Amniotic stem cell (primary cell): ENCODE data around the gene RSPO1.

Experiments used
- DNase-seq: peaks from one replicate; lab custom pipeline; 2025; lab: John Stamatoyannopoulos, UW

RSPO1 gene

DNA sequence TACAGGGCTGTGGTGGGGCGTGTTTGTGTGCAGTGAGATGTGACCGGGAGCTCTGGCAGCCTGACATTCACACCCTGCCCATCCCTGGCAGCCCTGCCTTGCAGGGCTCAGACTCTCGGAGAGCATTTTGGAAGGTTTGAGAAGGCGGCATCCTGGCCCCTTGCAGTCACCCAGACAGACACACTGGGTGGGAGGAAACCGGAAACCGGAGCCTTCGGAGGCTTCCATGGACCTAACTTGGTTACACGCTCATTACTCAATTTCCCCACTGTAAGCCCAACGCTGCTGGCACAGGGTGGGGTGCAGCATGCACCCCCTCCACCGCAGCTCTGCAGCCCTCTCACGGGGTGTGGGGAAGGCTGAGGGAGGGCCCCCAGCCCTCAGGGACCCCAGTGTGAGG lies 22.2 kb upstream of the RSPO1 start:
- no peak for DNase-seq

DNA sequence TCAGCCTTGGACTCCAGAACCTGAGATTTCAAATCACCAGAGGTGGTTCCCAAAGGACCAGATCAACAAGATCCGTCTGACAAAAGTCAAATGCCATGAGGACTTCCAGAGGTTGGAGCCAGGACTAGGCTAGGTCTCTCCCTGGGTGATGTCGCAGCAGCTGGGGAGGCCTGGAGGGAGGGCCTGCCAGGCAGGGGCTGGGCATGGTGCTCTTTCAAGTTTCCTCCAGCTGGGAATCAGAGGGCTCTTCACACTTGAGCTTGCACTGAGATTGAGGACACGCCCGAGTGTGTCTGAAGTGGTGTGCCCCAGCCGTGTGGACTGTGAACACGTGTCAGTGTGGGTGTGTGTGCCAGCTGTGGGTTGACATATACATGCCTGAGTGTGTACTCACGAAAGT lies 21.3 kb upstream of the RSPO1 start:
- DNase-seq: no peak

DNA sequence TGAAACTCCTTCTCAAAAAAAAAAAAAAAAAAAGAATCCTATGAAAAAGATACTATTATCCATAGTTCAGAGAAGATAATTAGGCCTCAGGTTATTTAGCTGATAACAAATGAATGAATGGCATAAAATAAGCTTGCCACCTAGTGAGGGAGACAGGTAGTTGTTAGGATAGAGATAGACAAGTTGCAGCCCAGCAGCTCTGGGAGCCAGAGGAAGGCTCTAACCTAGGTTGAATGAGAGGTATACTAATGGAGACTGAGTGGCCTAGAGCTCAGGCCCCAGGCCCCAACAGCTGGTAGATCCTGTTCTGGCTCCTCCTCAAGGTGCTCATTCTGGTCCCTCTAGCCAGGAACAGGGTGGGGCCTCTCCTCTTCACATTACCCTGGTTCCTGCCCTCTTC lies 20.6 kb upstream of the RSPO1 start:
- no peak for DNase-seq

DNA sequence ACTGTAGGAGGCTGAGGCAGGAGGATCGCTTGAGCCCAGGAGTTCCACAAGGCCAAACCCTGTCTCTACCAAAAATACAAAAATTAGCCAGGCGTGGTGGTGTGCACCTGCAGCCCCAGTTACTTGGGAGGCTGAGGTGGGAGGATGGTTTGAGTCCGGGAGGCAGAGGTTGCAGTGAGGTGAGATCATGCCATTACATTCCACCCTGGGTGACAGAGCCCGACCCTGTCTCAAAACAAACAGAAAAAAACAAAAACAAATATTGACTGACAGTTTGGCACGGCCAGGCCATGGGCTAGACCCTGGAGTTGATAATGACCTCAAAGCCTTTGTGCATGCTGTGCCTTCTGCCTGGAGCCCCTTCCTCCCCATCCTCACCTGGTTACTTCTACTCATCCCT lies 19.2 kb upstream of the RSPO1 start:
- no peak for DNase-seq

DNA sequence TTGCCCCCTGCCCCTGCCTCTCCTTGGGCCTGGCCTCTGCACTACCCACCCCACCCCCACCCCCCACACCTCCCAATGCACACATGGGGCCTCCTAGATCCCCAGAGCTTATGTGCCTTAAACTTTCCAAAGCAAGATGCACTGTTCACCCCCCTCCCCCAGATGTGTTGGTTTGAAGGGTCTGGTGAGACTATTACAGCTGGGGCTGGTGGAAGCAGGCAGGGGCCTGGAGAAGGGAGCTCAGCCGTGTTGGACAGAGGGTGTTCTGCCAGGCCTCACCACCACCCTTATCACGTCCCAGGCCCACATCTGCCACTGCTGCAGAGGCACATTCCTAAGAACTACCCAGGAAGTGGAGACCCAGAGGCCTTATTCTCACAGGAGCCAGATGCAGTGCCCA lies 18.3 kb upstream of the RSPO1 start:
- DNase-seq: no peak

DNA sequence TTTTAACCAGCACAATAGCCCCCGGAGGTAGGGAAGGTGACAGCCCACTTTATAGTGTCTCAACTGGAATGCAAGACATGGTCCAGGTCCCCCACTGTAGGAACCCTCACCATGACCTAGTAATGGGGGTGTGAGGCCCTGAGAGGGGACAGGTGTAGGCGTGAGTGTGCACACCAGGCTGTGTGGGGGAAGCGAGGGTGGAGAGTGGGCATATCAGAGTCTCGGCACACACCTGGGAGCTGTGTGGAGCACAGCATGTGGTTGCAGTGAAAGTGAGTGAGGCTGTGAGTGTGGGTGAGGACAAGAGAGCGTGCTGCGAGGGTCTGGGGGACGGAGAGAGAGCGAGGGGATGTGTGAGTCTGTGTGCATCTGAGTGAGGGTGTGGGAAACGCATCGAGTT lies 17.1 kb upstream of the RSPO1 start:
- DNase-seq: no peak

DNA sequence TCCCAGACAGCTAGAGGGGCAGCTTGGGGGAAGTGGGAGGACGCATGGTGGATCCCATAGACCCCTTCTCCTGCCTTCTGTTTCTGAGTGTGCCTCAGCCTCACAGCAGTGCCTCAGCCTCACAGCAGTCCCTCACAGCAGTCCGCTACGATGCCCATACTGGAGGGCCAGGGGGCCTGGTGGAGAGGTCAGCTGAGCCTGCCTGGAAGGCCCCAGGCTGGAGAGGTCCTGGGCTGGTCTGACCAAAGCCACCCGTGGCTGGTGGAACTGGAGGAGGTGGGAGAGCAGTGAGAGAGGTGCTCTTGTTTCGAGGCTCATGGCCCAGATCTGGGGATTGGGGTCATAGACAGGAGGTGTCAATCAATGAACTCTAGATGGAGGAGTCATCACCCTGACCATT lies 16.0 kb upstream of the RSPO1 start:
- no peak for DNase-seq

DNA sequence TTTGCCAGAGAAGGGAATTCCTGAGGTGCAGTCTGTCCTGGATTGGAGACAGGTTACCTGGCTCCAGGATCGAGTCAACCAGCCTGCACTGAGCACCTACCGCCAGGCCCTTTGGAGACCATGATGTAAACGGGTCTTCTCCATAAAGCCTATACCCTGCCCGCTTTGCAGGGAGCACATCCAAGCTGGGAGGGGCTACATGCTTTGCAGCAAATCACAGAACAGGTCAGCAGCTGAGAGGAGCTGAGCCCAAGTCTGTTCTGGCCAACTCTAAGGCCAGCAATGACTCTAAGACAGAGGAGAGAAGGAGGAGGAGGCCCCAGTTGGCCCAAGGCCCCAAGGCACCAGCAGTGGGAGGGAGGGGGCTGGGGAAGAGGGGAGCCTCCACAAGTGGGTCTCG lies 15.5 kb upstream of the RSPO1 start:
- no peak for DNase-seq

DNA sequence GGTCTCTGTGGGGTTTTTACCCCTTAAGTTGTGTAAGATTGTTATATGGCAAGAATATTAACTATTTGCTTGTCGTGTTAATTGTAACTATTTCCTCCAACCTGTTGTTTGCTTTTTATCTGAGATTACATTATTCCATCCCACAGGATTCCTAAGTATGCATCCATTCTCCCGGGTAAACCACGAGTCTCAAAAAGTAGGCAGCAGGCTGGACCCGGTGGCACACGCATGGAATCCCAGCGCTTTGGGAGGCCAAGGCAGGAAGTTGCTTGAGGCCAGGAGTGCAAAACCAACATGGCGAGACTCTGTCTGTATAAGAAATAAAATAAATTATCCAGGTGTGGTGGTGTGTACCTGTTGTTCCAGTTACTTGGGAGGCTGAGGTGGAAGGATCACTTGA lies 12.6 kb upstream of the RSPO1 start:
- DNase-seq: no peak

DNA sequence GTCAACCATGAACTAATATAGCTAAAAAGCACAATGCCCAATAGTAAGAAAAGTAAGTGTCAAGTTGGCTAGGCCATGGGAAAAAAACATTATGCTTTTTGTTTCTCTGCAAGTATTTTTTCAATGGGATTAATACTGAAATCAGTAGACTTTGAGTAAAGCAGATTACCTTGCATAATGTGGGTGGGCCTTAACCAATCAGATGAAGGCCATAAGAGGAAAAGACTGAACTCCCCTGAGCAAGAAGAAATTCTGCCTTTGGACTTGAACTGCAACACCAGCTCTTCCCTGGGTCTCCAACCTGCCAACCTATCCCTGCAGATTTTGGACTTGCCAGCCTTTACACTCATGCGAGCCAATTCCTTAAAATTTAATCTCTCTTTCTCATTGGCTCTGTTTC lies 6.4 kb upstream of the RSPO1 start:
- no peak for DNase-seq

DNA sequence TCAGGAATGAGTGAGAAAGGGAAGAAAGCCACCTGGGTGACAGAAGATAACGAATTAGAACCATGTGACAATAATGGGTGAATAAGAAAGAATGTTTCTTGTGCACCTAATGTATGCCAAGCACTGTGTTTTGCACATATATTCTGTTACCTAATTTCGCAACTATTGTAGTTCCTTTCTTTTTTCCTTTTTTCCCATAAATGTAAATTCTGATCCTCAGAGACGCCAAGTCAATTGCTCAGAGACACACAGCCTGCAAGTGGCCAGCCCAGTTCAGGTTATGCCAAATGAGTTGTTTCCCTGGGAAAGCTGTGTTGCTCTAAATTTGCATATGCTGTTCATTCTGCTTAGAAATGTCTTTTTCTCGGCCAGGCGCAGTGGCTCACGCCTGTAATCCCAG lies 1.7 kb upstream of the RSPO1 start:
- no peak for DNase-seq

DNA sequence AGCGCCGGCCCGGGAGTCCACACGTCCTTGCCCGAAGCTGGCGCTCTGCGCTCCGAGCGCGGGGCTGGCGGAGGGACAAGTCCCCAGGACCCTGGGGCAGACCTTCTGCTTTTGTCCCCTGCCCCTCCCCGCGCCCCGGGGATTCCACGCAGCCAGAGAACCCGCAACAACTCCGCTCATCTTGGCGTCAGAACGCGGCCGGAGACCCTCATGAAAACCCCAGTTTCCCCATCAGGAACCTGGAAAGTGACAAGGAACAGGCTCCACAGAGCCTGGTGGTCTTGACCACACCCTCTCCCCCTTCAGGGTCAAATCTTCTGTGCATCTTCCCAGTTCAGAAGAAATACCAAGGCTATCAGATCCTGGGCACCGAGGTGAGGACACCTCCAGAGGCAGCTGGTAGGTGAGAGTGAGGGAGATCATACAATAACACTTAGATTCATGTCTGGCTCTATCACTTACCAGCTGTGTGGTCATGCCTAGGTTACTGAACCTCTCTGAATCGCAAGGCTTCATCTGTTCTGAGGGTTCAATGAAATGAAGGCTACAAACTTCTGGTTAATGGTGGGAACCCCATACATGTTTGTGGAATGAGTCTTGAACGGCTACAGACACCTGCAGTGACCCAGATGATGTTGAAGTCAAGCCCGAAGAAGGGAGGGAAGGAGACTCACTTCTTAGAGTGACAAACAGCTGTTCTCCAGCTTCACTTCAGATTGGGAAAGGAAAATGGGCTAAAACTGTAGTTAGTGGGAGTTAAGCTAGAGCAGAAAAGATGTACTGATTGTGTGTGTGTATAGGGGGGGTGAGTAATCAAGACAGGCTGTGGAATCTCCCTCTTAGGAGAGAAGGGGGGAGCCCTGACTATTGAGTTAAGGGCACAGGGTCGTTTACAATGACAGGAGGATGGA lies 555 bp upstream of the RSPO1 start:
- no peak for DNase-seq

DNA sequence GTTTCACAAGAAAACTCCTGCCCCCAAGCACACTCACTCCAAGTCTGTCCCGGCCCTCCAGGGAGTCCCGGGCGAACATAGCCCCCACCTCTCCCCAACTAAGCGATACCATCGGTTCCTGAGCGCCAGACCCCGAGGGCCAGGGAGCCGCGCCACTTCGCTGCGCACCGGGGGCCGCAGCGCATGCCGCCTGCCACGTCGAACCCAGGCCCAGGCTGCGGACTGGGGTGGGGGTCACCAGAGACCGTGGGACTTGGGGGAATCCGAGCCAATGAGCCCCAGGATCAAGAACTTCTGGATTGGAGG lies 801 bp downstream of the RSPO1 start:
- no peak for DNase-seq

DNA sequence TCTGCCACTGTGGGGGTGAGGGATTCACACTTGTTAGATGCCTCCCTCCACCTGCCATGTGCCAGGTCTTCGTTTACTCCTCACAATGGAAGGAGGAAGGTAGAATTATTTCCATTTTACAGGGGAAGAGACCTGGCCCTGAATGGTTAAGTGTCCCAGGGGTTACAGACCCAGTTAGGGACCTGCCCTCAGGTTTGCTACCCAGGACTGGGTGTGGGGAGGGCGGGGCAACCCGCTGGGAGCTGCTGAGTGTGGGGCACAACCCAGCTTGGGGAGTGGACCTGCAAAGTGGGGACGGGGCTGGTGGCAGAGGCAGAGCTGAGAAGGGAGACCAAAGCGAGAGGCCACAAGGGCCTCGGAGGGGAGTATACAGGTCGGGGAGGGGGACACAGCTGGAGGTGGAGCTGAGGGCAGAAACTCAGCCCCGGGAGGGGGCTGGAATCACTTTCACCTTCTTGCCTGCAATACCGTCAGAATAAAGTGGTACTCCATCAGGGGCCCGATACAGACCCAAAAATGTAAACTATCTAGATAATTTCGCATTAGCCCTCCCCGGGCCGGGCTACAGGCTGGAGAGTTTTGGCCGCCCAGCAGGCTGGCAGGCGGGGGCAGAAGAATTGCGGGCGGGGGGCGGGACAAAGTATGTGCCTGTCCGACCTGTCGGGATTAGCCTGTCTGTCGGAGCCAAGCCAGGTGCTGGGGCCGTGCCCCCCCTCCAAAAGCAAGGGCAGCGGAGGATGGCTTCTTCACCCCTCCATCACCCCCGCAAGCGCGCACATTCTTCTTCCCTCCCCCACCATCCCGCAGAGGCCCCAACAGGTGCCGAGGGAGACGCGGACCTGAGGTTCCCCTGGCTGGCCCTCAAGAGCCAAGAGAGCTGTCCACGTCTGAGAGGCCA lies 1.4 kb downstream of the RSPO1 start:
- DNase-seq: no peak

DNA sequence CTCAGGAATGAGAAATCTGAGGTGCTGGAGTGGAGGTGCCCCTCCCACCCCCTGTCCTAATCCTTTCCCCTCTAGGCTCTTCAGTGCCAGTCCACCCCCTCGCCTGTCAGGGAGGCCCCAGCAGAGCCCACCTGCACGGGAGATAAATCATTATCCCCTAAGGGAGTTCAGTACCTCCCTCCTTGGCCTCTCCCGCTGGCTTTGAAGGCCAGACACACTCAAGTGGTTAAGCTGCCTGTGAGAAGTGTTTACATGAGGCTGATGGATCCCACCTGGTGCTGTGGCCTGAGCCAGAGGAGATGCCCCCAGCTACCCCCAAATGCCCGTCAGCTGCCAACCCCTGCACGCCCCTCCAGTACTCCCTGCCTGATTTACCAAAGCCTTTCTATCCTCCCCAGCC lies 3.7 kb downstream of the RSPO1 start:
- DNase-seq: no peak

DNA sequence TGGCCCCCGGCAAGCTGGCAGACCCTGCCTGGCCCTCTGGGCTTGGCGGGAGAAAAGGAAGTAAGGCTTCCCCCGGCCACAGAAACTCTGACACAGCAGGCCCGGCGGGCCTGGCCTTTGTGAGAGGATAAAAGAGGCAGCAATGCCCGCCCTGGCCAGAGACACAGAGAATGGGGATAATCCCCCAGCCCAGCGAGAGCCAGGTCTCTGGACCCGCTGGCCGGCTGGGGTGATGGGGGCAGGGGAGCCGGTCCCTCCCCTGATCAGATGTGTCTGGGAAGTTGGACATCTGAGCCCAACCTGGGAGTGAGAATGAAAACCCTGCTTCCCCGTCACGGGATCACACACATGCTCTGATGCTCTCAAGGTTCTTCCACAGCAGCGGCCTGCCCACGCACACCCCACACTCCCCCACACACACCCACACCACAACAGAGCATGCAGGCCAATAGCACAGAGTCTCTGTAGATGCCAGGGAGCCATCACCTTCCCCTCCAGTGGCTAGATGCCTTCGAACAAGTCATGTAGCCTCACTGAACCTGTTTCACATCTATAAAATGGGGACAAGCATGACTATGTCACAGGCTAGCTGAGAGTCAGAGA lies 4.2 kb downstream of the RSPO1 start:
- DNase-seq: no peak

DNA sequence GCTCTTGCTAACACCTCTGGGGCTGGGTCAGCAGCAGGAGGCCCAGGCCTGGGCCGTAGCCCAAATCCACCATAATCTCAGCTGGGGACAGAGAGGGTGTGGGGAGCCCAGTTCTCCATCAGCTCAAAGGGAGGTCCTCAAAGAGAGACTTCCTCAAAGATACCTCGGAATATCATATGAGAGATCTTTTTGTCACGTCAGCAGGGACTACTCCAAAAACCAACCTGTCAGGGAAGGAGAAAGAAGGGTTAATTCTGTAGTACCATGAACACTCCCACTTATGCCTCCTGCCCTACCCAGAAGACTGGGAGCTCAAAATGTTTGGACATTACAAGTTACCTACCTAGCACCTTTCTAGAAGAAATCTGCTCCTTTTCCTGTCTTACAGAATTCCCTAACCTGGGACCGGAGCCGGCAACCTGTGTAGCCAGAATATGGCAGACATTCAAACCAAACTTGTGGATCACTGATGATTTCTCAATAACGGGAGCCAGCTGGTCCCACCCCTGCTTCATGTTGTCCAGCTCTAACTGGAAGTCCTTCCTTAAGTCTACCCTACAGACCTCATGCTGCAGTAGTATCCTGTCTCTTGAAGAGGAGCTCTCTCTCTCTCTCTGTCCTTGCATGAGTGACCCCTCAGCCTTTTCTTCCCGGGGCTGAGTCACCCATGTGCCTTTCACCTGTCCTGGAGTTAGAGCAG lies 4.8 kb downstream of the RSPO1 start:
- DNase-seq: no peak

DNA sequence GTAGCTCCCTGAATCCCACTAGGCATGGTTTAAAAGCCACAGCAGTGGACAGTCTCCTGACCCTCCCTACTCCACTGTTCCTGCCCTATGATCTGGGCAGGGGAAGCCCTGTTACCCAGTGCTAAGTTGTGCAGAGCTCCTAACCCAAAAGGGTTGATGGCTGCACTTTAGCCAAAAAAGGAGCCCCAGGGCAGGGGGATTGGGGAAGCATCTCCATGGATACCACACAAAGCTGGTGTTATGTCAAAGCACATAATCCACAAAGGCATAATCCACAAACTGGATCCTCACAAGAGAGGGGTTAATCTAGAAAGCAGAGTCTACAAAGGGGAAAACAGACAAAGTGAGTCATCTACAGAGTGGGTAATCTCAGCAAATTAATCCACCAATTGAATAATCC lies 5.7 kb downstream of the RSPO1 start:
- no peak for DNase-seq

DNA sequence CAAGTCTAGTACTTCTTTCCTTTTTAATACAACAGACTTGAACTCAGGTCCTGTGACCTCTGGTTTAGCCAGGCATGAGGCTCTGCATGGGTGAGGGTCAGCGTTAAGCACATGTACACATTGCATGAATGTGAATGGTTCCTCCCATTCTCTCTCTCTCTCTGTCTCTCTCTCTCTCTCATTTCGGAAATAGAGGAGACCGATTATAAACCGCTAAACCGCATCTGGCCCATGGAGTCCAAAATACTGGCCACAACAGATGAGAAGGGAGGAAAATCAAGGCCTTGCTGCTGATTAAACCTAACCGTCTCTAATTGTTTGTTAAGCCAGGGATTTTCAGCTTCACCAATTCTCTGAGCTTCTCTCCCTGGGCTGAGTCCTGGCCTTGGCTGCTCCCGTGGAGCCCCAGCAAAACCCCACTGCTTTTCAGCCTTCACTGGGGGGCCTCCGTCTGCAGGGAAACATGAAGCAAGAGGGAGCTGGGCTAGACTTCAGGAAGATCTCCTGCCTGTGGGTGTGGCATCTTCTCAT lies 6.6 kb downstream of the RSPO1 start:
- no peak for DNase-seq

DNA sequence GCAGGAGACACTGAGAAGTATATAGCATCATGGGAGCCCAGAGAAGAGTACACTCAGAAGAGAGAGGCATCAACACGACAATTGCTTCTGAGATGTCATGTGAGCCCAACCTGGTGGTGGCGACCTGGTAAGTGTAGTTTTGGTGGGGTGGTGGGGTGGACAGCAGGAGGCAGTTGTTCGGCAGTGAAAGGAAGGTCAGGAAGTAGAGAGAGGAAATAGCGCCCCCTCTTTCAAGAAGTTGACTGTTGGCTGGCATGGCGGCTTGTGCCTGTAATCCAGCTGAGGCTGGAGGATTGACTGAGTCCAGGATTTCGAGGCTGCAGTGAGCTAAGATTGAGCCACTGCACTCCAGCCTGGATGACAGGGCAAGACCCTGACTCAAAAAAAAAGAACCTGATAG lies 12.6 kb downstream of the RSPO1 start:
- no peak for DNase-seq

DNA sequence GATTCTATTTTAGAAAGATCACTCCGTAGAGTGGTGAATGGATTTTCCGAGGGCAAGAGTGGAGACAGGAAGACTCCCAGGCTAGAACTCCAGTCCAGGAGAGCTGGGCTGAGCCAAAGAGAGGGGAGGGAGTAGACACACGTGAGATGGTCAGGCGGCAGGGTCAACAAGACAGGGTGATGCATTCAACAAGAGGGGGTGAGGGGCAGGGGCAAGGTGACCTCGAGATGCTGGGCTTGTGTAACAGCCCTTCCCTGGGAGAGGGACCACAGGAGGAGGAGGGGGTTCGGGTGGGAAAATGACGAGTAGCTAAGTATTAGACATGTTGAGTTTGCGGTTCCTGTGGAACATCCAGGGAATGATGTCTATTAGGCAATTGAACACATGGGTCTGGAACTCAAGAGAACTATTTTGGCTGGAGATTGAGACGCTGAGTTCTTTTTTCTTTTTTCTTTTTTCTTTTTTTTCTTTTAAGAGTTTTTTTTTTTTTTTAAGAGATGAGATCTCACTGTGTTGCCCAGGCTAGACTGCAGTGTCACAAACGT lies 13.3 kb downstream of the RSPO1 start:
- no peak for DNase-seq

DNA sequence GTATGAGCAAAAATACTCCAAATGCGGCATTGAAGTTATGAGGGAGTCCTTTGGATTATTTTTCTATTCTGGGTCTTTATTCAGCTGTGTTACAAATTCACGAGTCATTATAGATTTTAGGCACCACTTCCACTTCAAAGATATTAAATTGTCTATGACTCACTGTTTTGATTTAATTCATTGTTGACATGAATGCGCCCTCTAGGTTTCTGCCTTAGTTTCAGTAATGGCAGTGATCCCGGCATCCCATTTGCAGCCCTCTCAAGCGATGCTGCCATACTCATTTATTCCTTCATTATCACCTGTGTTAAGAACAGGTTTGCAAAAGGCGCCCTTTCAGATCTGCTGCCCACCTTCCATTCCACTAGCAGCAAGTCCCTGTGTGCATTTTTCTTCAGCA lies 14.0 kb downstream of the RSPO1 start:
- no peak for DNase-seq
